Dermis microvascular lymphatic vessel endothelial cell (primary cell): ENCODE data around the gene GABRB1. TPM values are rescaled to one million over a fixed set of nuclear protein-coding genes. Genes with fewer than 3 reads are reported as not detected.
A peak's percentile ranks its signal among the peaks of the same experiment; 100 is the strongest.

Source experiments
- DNase-seq, 2 donors: peaks; one replicate each; pipeline versions ENCODE4 v3.0.0 to v3.0.0-alpha.2; 2010; ENCODE audit warnings: low read depth in 2 of 2
- total RNA-seq: library from RNA; depleted of rRNA; stranded (reverse); fragments of >200 nt; gene quantifications from 2 replicates; pipeline ENCODE4 v1.2.1, GENCODE V29; 2014

The GABRB1 gene
- total RNA-seq, 1 donor from 2014 or later = not detected

GRCh38 chr4:47382846-47383360, 351.5 kb downstream of the GABRB1 start:
- no peak for DNase-seq

GRCh38 chr4:47383829-47384427, 352.6 kb downstream of the GABRB1 start:
- DNase-seq = peak; percentile 5 to 31

GRCh38 chr4:47386146-47386545, 354.8 kb downstream of the GABRB1 start:
- DNase-seq = no peak

DNA sequence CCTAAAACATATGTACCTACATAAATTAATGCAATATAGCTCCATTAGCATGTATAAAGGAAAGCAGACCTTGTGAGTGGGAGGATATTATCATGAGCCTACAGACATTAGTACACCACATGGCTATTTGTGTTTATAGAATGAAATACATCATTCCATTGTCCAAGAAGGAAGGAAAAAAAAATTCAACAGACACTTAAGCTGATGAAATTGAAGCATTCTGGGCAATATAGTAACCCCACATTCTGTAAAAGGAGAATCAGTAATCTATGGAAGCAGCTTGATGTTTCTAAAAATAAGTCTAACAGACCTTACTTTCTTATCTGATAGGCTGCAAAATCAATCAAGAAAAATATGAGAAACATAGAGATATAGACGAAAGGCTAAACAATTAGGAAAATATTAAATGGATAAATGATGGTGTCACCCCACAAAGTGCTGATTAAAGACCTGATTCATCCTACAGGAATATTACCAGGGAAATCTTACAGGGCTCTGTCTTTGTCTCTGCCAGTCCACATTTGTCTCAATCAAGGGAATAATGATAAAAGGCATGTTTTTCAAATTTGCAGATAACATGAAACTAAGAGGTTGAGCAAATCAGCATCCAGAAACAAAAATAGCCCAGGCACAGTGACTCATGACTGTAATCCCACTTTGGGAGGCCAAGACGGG, 355.3 kb downstream of the GABRB1 start:
- DNase-seq = no peak

GRCh38 chr4:47390428-47391125, 359.2 kb downstream of the GABRB1 start:
- DNase-seq = no peak

DNA sequence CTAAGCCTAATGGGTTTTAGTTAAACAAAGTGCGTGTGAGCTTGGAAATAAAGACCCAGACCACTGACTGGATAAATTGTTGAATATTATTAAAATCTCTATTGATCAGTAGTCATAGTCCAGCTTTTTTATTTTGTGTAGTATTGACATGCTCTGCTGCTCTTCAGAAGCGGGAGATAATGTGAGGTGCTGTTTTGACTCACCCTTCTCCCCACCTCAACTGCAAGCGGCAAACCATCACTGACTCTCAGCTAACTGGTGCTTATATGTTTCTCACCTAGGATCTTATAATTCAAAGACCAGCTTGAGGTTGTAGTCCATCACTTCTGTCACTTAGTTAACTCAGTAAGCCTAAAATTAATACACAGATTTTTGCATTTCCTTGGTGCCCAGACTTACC, 359.9 kb downstream of the GABRB1 start:
- no peak for DNase-seq

GRCh38 chr4:47406408-47406807, 375.0 kb downstream of the GABRB1 start:
- no peak for DNase-seq

DNA sequence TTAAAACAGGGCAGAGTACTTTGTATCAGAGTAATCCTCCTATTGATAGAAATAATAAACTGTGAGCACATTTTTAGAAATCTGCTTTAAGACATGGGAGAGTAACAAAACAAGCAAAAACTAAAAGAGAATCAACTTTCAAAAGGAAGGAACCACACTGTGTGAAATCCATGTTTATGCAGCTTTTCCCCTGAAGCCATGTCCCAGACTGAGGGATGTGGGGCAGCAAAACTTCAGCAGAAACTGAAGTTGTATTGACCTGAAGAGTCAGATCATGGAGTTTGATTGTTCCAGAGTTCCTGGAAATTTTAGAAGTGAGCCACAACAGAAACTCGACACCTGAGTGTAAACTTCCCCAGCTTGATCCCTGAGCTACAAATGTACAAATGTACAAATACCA, 378.9 kb downstream of the GABRB1 start:
- DNase-seq = no peak

GRCh38 chr4:47413521-47413920, 382.2 kb downstream of the GABRB1 start:
- DNase-seq = no peak

DNA sequence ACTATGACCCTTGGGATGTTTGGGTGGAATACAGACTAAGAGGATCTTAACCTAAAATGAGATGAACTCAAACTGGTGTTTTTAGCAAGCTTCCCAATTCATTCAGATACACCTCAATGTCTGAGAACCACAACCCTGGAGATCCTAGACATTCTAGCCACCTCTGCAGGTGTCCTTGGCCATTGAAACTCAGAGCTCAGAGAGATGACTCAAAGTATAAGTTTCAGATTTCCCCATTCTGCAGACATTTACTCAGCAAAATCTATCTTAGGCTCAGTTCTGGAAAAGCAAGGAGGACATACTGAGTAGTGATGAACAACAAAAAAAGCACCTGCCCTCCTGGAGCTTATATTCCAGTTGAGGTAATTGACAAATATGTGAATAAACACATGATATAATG, 384.4 kb downstream of the GABRB1 start:
- DNase-seq = no peak

GRCh38 chr4:47418147-47418546, 386.8 kb downstream of the GABRB1 start:
- no peak for DNase-seq

GRCh38 chr4:47419296-47419695, 387.9 kb downstream of the GABRB1 start:
- DNase-seq = no peak

GRCh38 chr4:47425628-47426027, 394.3 kb downstream of the GABRB1 start:
- DNase-seq = no peak

GRCh38 chr4:47427935-47428334, 396.6 kb downstream of the GABRB1 start:
- DNase-seq = no peak

DNA sequence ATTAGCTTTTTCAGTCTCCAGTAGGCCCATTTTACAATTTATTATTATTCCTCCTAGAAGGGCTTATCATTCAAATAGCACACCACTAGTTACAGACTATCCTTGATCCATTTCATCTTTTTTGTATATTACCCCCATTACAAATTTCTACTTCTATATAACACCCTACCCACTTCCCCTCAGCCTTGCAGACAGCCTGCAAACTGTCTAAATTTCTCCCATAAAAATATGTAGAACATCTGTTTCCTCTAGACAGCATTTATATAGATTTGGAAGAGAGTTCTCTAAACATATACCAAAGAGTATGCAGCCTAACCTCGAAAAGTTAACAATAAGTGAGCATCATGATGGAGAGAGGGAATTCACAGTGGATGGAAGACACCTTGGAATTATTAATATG, 401.4 kb downstream of the GABRB1 start:
- no peak for DNase-seq

- DNase-seq = no peak
These were observed 403.6 kb downstream of the GABRB1 start for GRCh38 chr4:47434931-47435330.

GRCh38 chr4:47442980-47443379, 411.6 kb downstream of the GABRB1 start:
- no peak for DNase-seq

DNA sequence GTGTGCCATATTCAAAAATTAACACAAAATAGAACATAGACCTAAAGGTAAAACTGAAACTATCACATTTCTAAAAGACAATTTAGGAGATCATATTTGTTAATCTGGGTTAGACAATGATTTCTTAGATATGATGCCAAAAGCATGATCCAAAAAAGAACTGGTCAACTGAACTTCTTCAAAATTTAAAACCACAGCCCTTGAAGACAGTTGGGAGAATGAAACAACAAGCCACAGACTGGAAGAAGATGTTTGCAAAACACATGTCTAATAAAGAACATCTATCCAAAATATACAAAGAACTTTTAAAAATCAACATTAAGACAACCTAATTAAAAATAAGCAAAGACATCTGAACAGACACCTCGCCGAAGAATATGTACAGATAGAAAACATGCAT, 412.7 kb downstream of the GABRB1 start:
- no peak for DNase-seq

DNA sequence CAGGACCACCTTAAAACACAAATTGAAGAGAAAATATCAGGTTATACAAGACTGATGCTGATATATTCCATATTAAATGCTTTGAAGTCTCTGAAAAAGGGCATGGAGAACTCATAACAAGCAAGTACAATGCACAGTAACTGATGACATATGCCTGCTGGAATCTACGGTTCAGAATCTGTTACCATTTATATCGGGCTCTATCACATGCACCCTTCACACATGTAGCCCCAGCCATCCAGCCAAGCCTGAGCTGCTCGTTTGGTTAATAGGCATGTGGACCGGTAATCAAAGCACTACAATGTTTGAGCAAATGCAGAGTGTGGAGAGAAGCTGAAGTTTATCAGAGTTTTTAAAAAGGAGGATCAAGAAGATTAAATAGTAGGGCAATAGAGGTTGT, 420.3 kb downstream of the GABRB1 start:
- no peak for DNase-seq

GRCh38 chr4:47462799-47463234, 431.4 kb downstream of the GABRB1 start:
- no peak for DNase-seq

GRCh38 chr4:47463235-47463956, 432.0 kb downstream of the GABRB1 start, which contains the start of gene COMMD8:
COMMD8 (minus strand) TSS chr4:47463702; CDS start chr4:47463651, 51 bp downstream.
- peak; percentile 89 to 96 for DNase-seq

DNA sequence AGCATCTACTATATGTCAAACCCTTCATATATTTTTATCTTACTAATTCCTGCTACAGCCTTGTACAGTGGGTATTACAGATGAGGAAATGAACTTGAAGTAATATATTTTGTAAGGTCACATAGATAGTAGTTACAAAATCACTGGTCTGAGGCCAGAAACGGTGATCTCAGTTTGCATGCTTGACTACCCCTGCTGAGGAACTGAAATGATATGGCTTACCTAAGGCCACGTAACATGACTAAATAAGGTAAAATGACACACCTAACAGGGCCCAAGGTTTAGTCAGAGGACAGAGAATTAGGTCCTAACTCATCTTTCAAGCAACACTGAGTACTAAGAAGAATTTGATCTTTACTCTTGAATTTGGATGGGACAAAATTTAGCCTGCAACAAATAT, 433.6 kb downstream of the GABRB1 start:
- DNase-seq = no peak
